ENCODE data around the gene GPHA2. TPM values are rescaled to one million over a fixed set of nuclear protein-coding genes. Genes with fewer than 3 reads are reported as not detected.

The GPHA2 gene
- total RNA-seq, 1 experiment from 2014 or later: not detected

GRCh38 chr11:64930340-64930739, 5.4 kb downstream of the GPHA2 start:
- no peak for DNase-seq (ENCODE audit: low spot score)

DNA sequence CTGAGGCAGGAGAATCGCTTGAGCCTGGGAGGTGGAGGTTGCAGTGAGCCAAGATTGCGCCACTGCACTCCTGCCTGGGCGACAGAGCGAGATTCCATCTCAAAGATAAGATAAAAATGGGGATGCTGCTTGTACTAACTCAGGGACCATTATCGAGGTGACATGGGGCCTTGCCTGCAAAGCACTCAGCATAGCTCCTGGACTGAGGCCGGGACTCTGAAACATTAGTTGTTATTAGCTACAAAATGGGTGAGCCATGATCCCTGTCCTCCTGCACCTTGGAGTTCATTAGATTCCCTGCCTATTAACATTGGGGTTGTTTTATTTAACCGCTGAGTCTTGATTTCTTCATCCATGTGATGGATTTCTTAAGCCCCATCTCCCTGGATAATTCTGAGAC, 6.1 kb downstream of the GPHA2 start:
- no peak for DNase-seq (ENCODE audit: low spot score)

- no peak for DNase-seq (ENCODE audit: low spot score)
Observed at GRCh38 chr11:64928957-64929356, 6.7 kb downstream of the GPHA2 start.

- DNase-seq (ENCODE audit: low spot score): no peak
Observed at GRCh38 chr11:64926689-64927088, 9.0 kb downstream of the GPHA2 start.

DNA sequence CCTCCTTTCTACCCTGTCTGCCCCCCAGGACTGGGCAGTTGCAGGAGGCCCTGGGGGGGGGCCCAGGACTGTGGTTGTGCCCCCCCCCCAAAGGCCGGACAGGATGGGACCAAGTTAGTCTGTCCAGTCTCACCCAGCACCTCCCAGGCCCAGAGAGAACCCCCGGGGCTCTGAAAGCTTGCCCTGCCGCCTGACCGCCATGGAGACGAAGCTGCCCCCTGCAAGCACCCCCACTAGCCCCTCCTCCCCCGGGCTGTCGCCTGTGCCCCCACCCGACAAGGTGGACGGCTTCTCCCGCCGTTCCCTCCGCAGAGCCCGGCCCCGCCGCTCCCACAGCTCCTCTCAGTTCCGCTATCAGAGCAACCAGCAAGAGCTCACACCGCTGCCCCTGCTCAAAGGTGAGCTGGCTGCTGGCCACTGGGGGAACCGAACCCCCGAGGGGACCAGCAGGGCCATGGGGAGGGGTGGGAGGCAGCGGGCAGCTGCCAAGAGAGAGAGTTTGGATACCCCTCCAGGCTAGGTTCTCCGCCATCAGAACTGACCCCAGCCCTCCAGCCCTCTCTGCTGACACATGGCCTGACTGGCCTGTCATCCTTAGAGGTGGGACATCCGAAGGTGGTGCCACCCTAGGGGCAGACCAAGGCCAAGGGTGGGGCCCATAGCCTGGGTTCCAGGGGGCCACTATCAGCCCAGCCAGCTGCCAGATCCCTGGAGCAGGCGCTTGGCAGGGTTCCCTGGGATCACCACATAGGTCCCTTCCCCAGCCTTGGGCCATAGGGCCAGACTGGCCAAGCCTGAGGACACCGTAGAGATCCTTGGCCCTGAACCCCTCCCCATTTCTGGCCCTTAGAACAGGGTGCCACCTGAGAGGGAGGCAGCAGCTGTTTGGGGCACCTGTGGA, 9.9 kb downstream of the GPHA2 start:
- no peak for DNase-seq (ENCODE audit: low spot score)

DNA sequence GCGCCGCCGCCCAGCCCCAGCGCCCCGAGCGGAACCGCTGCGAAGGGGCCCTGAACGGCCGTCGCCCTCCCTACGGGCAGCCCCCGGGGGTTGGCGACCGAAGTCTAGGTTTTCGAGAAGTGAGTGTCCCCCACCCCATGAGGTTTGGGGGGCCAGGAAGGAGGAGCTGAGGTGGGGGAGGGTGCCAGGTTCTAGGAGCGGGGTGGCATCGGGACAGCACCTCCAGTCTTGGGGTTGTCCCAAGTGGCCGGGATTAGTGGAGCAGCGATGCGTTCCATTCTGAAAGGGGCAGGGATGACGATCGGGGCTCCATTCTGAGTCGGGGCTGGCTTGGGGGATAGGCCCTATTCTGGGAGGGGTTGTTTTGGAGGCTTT, 10.8 kb downstream of the GPHA2 start:
- DNase-seq (ENCODE audit: low spot score): no peak

DNA sequence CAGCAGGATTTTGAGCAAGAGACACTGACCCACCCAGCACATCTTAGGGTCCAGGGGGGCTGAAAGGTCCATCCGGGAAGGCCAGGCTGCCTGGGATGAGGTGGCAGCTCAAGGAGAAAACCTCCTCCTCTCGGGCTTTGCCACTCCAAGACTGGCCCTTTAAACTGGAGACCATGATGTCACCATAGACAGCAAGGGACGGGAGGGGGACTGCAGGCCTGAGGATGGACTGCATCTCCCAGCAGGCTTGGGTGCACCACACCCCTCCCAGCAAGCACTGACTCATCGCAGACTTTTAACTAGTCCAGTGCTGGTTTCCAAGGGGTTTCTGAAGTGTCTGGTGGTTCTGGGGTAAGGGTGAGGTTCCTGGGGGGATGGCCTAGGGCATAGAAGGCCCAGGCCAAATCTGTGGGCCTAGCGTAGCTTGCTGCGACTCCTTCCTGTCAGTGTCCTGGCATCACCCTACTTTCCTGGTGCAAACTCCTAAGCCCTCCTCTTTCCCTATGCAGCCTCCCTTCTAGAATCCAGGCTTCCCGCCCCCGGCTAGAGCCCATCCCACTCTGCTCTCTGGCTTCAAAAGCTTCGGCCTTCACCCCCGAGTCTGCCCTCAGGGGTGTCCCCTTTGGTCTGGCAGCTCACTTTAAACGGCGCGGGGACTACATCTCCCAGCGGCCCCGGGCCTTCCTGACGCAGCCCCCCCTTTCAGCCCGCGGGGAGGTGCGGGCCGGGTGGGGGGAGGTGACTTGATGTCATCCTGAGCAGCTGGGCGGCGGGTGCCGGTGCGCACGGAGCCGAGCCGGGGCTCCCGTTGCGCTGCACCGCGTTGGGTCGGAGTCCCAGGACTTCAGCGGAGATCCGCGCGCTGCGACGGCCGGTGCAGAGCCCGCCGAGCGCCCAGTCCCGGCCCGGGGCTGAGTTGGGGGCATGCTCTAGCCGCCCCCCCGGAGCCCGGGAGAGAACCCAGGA, 11.5 kb downstream of the GPHA2 start, which contains the start of gene PPP2R5B:
Gene PPP2R5B (plus strand): TSS at position 746 of the 966 bp plus-strand sequence. CDS start 1,046 bp downstream, outside the sequence.
- peak; percentile 96 for DNase-seq (ENCODE audit: low spot score)

- DNase-seq (ENCODE audit: low spot score): no peak
Observed at GRCh38 chr11:64923151-64923661, 12.5 kb downstream of the GPHA2 start.

DNA sequence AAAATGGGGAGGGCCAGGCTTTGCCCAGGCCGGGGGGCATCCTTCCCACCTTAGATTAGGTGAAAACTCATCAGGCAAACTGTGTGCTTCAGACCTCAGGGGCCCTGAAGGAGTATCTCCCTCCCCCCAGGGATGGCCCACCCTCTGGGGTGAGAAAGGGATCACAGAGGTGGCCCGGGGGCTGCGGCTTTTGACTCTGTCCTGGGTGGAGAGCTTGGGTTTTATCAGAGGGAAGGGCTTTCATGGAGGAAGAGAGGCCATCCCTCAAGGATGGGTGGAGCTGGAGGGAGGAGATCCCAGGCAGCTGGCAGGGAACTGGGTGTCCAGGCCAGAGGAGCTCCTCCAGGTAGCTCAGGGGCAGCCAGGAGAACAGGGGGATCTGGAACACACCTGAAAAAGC, 14.3 kb downstream of the GPHA2 start:
- DNase-seq (ENCODE audit: low spot score): no peak

GRCh38 chr11:64920124-64920523, 15.6 kb downstream of the GPHA2 start:
- no peak for DNase-seq (ENCODE audit: low spot score)

DNA sequence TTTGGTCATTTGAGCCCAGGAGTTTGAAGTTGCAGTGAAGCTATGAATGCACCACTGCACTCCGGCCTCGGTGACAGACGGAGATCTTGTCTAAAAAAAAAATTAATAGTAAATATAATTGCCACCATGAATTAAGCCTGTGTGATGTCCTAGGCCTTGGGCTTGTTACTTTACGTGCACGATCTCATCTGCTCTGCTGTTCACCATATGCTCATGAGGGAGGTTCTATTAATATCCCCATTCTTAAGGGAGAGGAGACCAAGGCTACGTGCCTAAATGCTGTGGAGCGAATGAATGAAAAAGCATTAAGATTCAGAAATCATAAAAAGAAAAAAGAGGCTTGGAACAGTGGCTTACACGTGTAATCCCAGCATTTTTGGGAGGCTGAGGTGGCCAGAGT, 16.1 kb downstream of the GPHA2 start:
- DNase-seq (ENCODE audit: low spot score): no peak

GRCh38 chr11:64918017-64918416, 17.7 kb downstream of the GPHA2 start:
- DNase-seq (ENCODE audit: low spot score): peak; percentile 38

DNA sequence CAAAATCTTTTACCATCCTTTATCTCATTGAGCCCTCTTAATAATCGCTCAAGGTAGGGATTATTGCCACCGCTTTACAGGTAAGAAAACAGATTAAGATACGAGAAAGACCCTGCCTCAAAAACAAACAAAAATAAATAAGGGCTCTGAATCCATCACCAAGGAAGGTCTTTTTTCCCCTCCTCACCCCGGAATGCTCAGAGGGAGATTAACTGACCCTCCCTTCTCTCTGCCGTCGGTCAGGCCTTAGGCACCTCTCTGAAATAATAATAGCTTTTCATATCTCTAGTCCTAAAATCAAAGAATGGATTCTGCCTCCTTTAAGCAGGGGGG, 18.1 kb downstream of the GPHA2 start:
- no peak for DNase-seq (ENCODE audit: low spot score)

- peak; percentile 99 for DNase-seq (ENCODE audit: low spot score)
Observed at GRCh38 chr11:64916775-64917662, 18.7 kb downstream of the GPHA2 start, which contains the start of gene ATG2A. Gene ATG2A, minus strand, starts transcription at chr11:64917209. Its CDS starts 74 bp downstream, at chr11:64917135.

GRCh38 chr11:64916040-64916774, 19.5 kb downstream of the GPHA2 start:
- peak; percentile 42 for DNase-seq (ENCODE audit: low spot score)

DNA sequence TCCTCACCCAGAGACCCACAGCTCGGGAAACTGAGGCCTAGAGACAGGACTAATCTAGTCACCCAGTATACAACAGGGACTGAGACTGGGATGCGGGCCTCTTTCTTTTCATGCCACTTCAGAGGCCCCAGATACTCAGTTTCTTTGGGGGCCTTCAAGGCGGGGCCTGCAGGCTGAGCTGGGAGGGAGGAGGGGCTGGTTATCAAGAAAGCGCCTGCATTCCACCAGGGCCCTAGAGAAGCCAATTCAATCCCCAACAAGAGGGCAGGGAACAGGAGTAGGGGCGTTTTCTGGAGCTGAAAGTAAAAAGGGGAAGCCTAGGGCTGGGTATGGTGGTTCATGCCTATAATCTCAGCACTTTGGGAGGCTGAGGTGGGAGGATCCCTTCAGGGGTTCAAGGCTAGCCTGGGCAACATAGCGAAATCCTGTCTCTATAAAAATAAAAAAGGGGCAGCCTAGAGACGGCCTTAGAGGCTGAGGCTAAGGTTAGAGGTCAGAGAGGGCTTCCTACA, 20.3 kb downstream of the GPHA2 start:
- no peak for DNase-seq (ENCODE audit: low spot score)

GRCh38 chr11:64914123-64914522, 21.6 kb downstream of the GPHA2 start:
- no peak for DNase-seq (ENCODE audit: low spot score)

GRCh38 chr11:64913171-64913727, 22.4 kb downstream of the GPHA2 start:
- no peak for DNase-seq (ENCODE audit: low spot score)

GRCh38 chr11:64911689-64912088, 24.0 kb downstream of the GPHA2 start:
- DNase-seq (ENCODE audit: low spot score): no peak

- DNase-seq (ENCODE audit: low spot score): no peak
Observed at GRCh38 chr11:64911142-64911541, 24.6 kb downstream of the GPHA2 start.
